ENCODE measurements around the gene PMS2.

DNA sequence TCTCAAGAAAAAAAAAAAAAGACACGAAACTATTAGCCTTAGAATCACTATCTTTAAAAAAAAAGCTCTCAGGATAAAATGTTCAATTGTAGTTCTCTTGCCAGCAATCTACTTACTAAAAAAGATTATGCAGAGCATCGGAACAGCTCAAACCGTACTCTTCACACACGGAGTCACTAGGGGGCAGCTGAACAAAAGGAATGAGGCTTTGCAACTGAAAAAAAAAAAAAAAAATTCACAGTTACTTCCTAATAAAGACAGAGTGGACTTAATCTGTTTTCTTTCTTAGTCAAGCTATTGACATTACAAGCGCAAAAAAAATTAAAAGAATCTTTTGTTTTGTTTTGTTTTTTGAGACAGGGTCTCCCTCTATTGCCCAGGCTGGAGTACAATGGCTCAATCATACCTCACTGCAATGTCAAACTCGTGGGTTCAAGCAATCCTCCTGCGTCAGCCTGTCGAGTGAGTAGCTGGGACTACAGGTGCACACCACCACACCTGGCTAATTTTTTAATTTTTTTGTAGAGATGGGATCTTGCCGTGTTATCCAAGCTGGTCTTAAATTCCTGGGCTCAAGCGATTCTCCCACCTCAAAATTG is 11.5 kb downstream of the PMS2 start:
- no peak for TF ChIP-seq POLR2AphosphoS5 (IDR thresholded peaks at IDR 0.05; ENCODE audit: low read depth, low read length)
- no peak for TF ChIP-seq POLR2A (IDR thresholded peaks at IDR 0.05; ENCODE audit: low read depth, low read length)
- TF ChIP-seq TAF1 (IDR thresholded peaks at IDR 0.05; ENCODE audit: borderline replicate concordance, low read depth, low read length), result no peak
